Ureter (tissue), 1 donor: ENCODE results near the gene GLS. TPM values are rescaled to one million over a fixed set of nuclear protein-coding genes. Genes with fewer than 3 reads are reported as not detected.
"Not testable (repeated sequence)": the region's sequence is repeated elsewhere in the genome, so short reads cannot be mapped to it uniquely, and the experiment has no call there.

Source experiments
- DNase-seq: peaks from one replicate; pipeline ENCODE4 v3.0.0-alpha.2; 2020; ENCODE audit warnings: low spot score
- total RNA-seq: library from RNA; stranded (reverse); gene quantifications from one replicate; pipeline ENCODE4 v1.2.4, GENCODE V29; 2023
- donor health status: DM: yes; HTN: yes; CAD: no.

GLS gene
- total RNA-seq, 1 donor from 2014 or later = 105 TPM

DNA sequence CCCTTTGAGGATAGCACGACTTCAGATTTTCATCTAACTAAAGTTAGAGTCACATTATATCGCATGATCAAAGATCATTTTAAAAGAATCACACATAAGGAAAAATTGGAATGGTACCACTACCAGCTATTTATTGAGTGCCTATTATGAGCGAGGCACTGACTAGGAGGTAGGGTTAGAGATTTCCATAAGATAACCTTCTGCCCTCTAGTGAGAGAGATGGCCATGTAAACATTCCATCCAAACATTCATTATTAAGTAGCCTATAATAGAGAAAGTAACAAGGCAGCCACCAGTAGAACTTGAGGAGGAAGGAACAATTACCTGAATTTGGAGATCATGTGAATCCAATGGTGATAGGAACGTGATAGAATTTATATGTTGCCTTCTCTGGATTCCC lies 25.4 kb upstream of the GLS start:
- DNase-seq = no peak

DNA sequence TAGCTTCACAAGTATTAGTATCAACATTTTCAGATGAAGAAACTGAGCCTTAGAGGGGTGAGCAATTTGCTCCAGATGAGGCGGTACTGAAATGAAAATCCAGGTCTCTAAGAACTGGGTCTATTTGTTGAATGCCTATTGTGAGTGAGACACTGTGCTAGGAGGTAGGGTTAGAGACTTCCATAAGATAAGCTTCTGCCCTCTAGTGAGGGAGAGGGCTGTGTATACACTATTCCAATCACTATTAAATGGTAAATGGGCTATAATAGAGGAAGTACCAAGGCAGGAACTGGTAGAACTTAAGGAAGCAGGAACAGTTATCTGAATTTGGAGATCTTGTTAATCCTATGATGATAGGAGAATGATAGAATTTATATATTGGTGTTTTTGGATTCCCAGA lies 23.6 kb upstream of the GLS start:
- no peak for DNase-seq

DNA sequence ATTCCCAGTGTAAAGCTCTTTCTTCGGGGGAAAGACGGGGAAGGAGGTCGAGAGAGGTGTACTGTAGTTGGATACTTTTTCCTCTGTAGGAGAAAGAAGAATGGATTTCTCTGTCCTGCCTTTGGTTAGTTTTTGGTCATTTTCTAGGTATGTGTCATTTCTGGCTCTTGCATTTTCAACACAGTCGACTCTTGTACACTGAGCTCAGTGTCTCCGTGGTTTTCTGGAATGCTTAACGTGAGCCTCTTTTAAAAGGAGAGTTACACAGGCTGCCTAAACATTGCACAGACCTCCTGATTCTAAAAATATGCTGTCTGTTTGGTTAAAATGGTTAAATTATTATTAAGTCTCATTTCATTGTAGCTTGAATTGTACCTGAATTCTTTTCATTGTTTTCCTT lies 21.8 kb upstream of the GLS start:
- DNase-seq = no peak

DNA sequence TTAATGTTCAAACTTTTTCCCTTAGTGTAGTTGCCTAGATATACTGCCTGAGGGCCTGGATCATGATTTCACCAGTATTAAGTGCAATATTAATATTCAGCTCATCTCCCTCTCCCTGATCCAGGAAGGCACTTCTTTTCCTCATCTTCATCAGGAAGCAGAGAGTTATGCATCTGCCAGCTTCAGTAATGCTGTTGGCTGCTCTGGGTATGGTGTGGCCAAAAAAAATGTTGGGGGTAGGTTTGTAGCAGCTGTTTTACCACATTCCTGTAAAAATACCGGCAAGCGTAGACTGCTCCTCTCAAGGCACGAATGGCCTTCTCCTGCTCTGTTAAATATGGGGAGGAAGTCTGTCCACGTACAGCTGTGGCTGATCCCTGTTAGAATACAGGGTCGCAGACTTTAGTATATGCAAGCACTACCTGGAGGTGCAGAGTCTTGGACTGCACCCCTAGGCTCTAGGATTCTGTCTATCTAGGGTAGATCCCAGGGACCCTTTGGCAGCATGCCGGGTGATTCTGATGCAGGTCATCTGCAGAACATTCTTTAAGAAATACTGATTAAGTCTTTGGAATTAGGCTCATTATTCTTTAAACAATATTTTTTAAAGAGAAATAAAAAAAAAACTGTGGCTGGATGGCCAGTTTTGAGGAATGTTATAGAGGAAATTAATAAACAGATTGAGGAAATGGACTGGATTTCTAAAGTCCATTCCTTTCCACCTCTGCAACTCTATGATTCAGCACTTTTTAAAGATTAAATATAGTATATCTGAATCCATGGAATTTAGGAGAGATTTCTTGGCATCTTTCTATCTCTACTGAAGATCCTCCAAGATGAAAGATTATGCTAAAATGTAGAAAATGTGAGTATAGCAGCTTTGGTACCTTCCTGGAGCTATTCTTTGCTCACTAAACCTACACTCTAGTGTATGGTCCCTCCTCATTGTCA lies 21.0 kb upstream of the GLS start:
- DNase-seq = no peak

DNA sequence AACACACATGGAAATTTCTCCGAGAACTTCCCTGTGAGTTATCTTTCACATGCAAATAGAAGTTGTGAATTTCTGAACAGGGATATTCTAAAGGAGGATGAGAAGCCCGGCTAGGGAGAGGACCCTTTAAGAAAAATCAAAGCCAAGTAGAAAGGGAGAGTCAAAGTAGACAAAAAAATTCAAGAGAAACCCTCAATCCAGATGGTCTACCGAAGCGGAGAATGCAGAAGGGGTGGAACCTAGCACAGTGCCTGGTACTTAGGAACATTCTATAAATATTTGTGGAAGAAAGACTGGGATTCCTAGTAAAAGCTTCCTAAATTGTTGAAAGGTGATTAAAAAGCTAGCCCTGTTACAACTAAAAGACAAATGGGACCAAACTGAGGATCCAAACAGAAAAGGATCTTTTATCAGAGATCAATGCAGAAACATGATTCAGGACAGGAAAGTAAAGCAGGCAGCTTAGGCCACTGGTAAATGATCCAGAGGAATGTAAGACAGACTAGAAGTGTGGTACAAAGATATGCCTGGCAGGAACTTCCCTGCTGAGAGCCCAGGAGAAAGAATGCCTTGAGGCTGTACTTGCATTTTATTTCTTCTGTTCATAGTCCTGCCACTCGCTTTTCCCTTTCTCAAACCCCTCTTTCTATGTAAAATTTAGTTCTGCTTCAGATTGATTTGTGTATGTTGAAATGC lies 19.5 kb upstream of the GLS start:
- no peak for DNase-seq

DNA sequence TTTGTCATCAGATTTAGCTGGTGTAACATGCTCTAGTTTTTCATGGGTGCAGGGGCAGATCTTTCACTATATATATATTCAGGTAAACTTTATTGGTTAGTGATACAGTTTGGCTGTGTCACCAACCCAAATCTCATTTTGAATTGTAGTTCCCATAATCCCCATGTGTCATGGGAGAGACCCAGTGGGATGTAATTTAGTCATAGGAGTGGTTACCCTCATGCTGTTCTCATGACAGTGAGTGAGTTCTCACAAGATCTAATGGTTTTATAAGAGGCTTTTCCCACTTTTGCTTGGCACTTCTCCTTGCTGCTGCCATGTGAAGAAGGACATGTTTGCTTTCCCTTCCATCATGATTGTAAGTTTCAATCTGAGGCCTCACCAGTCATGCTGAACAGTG lies 18.5 kb upstream of the GLS start:
- DNase-seq = not testable (repeated sequence)

DNA sequence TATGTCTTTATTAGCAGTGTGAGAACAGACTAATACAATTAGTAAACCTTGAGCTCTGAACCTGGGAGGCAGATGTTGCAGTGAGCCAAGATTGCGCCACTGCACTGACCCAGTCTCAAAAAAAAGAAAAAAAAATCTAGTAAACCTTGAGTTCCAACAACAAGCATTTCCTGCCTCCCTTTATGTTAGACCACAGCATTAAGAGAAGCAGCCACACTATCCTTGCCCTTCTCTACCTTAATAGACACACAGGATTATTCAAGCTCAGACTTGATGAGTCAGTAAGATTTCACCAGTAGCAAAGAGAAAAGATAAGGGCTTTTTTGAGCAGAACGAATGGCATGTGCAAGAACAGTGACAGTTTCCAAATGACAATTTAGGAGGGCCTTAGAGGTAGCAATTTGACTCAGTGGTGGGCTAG lies 18.0 kb upstream of the GLS start:
- DNase-seq = no peak

DNA sequence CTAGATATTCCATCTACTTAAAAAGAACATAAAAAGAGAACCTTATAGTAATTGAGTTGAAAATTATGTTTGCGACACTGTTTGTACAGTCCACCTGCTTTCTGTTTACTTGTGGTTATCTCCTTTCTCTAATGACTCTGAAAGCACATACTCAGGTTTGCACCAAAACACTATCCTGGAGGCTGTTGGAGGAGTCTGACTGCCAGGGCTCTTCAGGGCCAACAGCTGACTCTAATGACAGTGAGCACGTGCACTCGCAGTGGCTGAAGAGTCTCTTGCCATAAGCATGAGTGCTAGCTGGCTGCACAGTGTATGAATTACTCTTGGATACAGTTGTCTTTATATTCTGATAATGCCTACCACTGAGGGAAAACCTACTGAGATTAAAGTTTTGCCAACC lies 16.7 kb upstream of the GLS start:
- no peak for DNase-seq

DNA sequence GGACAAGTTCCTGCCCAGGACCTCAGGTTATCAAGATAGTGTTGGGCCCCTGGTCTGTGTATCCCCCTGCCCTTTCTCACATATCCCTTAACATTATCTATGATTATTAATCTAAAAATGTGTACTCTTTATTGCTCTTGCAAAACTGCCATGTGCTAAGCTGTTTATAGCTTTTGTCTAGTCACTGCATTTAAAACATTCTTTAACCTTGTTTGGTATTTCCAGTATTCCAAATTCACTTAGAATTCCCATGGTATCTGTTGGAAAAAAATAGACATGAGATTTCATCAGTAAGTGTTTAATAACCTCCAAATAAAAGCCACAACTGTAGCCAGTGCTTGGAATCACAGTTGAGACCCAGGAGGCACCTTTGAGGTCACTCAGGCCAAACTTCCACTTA lies 16.2 kb upstream of the GLS start:
- no peak for DNase-seq

DNA sequence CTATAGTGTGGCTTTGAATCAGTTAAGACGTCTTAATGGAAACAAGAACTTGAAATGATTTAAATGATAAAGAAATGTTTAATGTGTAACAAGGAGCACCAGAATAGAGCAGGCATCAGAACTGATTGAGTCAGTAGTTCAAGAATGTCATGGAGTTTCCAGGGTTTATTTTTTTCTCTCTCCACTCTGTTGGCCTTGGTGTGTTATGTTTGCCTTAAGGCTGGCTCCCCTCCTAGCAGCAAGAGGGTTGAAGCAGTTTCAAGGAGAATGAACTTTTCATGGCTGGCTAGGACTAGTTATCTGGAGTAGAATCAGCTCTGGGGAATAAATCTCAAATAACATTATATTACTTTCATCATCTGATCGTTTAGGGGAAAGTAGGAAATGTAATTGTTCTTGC lies 13.4 kb upstream of the GLS start:
- DNase-seq = no peak

DNA sequence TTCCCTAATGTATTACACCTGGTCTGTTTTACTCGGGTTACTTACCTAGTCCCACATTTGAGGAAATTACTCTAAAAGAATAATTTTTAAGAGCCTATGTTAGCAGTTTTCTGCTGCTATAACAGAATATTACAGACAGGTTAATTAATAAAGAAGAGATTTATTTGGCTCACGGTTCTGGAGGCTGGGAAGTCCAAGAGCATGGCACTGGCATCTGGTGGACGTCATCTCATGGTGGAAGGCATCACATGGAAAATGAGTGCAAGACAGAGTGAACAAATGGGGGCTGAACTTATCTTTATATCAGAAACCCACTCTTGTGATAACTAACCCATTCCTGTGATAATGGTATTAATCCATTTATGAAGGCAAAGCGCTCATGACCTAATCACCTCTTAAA lies 12.8 kb upstream of the GLS start:
- DNase-seq = no peak

DNA sequence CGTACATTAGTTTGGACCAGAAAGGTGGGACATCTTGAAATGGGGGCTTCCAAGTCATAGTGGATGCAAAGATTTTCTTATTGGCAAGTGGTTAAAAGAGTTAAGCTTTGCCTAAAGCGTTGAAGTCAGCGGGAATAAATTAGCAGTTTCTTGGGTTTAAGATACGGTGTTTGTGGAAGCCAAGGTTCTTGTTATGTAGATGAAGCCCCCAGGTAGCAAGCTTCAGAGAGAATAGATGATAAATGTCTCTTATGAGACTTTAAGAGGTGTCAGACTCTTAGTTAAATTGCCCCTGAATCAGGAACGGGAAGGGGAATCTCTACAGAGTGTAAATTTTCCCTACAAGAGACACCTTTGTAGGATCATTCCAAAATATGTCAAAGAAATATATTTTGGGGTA lies 10.9 kb upstream of the GLS start:
- DNase-seq = no peak

DNA sequence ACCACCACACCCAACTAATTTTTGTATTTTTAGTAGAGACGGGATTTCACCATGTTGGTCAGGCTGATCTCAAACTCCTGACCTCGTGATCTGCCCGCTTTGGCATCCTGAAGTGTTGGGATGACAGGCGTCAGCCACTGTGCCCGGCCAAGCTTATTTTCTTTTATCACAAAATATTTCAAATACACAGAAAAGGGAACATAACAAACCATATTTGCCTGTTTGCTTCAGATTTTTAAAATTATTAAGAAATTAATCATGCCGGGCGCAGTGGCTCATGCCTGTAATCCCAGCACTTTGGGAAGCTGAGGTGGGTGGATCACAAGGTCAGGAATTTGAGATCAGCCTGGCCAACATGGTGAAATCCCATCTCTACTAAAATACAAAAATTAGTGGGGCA lies 7.2 kb upstream of the GLS start:
- not testable (repeated sequence) for DNase-seq

DNA sequence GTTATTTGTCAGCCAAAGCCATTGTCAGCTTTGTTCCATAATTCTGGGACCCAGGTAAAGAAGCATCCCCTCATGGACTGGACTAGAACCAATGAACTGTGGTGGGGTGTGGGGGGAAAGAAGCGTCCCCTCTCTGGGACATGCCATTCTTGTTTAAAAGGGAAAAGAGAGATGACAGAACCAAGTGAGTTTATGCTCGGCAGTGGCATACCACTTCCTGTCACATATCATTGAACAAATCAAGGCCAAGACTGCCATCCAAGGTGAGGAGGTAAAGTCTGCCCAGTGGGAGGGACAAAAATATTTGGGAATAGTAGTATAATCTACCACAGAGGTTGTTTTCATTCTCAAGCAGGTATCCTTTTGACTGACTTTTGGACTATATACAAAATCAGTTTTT lies 4.7 kb upstream of the GLS start:
- DNase-seq = no peak

DNA sequence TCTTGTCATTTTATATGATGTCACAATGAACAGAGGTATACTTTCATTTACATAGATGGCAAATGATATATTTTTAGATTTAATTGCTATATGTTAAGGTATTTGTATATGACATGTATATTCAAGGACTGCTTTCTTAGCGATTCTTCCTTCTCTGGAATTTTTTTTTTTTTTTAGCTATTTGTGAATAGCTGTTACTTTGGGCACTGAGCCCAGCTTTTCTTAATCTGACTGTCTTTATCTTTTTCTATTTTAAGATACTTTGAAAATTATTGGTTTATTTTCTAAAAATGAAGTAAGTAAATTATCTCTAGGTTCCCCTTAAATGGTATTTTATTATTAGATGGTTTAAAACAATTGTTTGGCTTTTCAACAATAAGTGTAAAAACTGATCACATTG lies 4.0 kb upstream of the GLS start:
- no peak for DNase-seq

DNA sequence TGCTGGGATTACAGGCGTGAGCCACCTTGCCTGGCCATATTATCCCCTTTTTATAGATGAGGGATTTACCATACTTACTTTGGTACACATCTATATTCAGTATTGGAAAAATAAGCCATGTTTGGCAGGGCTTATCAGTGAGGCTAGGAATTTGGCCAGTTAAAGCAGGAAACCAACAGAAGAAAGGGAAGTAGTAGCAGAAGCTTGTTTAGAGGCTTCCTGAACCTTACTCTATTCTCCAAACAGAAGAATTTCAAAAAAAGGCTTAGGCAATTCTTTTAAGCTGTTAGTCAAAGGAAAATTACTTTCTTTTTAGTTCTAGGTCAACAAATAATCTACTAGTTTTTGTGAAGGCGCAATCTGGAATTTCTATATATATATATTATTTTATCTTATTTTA lies 3.2 kb upstream of the GLS start:
- no peak for DNase-seq

DNA sequence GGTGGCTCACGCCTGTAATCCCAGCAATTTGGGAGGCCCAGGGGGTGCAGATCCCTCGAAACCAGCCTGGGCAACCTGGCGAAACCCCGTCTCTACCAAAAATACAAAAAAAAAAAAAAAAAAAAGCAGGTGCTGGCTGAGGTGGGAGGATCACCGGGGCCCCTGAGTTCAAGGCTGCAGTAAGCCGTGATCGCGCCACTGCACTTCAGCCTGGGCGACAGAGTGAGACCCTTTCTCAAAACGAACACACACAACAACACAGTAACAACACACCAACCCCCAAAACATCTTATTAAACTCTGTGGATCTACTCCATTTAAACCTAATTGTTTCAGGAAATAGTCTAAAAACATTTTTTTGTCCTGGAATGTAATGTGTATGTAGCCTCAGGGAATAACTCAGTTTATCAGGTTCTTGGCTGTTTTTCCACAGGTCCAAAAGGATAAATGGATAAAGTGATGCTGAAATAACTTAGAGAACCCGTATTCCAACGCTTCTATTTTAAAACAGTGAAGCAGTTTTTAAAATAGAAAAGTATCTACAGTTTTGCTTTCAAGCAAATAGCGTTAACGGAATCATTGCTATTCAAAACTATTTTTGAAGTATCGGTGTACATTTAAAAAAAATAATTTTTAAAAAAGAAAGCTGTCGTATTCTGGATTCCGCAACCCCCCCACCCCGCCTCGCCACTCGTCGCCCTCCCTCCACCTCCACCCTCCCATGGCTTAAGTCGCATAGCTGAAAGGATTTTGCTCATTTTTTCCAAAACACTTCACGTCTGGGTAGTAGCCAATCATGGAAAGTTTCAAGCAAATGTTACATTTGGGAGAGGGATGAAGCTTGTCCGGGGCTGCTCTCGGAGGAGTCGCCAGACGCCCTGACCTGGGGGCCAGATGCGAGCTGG lies 895 bp upstream of the GLS start:
- no peak for DNase-seq

DNA sequence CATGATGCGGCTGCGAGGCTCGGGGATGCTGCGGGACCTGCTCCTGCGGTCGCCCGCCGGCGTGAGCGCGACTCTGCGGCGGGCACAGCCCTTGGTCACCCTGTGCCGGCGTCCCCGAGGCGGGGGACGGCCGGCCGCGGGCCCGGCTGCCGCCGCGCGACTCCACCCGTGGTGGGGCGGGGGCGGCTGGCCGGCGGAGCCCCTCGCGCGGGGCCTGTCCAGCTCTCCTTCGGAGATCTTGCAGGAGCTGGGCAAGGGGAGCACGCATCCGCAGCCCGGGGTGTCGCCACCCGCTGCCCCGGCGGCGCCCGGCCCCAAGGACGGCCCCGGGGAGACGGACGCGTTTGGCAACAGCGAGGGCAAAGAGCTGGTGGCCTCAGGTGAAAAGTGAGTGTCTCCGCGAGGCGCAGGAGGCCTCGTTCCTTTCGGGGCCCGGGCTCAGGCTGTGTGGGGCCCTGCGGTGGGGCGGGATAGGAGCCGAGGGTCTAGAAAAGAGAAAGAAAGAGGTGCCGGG lies 520 bp downstream of the GLS start:
- DNase-seq = peak; percentile 58

DNA sequence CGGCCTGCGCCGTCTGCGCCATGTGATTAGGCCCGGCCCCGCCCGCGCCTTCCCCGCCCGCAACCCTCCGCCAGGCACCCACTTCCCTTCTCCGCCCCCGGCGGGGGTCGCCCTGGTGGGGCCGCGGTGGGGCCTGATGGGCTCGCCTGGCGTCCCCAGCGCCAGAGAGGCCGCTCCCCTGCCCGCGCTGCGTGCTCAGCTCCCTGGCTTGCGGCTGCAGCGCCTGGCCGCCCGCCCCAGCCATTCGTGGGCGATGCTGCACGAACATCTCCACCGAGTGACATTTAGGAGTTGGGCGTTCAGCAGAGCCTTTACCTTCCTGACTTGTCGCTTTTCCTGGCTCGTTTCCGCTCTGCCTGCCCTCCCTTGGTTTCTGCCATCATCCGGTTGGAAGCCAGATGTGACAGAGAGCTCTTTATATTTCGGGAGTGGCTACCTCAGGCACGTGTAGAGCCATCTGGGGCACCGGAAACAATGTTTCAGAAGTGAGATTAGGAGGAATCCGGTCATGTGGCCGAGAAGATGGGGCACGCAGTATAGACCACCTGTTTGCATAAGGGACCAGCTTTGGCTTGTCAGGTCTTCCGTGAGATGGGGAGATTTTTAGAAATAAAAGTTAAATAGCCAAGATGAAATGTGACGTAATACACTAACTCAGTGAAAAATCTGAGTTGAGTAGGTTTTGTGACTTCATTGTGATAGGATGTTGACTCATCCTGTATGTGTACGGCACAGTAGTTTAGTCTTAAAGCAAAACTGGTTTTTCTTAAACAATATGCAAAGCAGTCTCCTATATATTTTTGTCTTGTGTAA lies 1.2 kb downstream of the GLS start:
- peak; percentile 71 for DNase-seq

DNA sequence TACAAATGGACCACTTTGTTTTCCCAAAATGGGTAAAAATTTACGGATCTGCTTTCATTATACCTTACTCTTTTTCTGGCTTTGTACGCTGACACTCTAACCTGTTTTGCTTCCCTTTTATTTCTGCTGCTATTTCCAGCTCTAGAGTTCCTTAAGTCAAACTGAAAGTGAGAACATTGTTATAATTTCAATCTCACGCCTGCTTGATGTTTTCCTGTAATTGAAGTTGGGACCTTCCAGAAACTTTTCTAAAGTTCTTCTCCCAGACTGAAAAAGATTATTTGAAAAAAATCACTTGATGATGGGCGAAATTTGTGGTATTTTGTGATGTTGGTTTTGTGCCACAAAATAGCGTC lies 1.8 kb downstream of the GLS start:
- no peak for DNase-seq
